Body of pancreas (tissue), 4 donors: ENCODE results near the gene INAFM2.

ENCODE experiments used
- POLR2A ChIP-seq, 3 donors: fragments of 450-650 bp; IDR thresholded peaks; one replicate each; pipeline ENCODE4 v1.6.1; 2016; ENCODE audit warnings: antibody characterized with exemption in 3 of 3, mild to moderate bottlenecking in 2 of 3
- TF ChIP-seq, protein P1 (sequence below), 7 experiments: fragments of 450-650 bp in 4 of 7; fragments of 200-600 bp in 3 of 7; sonication (generic) in 3 of 7; IDR thresholded peaks; one replicate each; pipeline ENCODE4 v1.5.1; 2016 to 2019; ENCODE audit warnings: antibody characterized with exemption in 7 of 7

DNA sequence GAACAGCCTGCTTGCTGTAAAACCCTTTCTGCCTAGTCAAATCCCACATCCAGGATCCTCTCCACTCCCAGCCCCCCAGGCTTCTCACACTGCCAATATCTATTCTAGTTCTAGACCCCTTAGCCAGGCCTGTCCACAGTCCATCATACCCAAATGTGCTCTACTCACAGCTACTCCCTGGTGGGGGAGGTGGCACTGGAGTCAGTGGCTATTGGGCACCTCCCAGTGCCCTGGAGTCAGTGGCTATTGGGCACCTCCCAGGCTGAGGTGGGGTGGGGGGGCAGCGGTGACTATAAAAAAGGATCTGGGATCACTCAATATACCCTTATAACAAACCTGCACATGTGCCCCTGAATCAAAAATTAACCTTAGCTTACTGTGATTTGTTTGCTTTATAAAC, 33.8 kb downstream of the INAFM2 start:
- TF ChIP-seq POLR2A (IDR thresholded peaks at IDR 0.05): no peak
- TF ChIP-seq, protein P1, sequence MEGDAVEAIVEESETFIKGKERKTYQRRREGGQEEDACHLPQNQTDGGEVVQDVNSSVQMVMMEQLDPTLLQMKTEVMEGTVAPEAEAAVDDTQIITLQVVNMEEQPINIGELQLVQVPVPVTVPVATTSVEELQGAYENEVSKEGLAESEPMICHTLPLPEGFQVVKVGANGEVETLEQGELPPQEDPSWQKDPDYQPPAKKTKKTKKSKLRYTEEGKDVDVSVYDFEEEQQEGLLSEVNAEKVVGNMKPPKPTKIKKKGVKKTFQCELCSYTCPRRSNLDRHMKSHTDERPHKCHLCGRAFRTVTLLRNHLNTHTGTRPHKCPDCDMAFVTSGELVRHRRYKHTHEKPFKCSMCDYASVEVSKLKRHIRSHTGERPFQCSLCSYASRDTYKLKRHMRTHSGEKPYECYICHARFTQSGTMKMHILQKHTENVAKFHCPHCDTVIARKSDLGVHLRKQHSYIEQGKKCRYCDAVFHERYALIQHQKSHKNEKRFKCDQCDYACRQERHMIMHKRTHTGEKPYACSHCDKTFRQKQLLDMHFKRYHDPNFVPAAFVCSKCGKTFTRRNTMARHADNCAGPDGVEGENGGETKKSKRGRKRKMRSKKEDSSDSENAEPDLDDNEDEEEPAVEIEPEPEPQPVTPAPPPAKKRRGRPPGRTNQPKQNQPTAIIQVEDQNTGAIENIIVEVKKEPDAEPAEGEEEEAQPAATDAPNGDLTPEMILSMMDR (IDR thresholded peaks at IDR 0.05): no peak
